GM12878 (cell line): ENCODE measurements around the gene HSPBAP1. TPM values are rescaled to one million over a fixed set of nuclear protein-coding genes. Genes with fewer than 3 reads are reported as not detected.
"Not testable (repeated sequence)": the region's sequence is repeated elsewhere in the genome, so short reads cannot be mapped to it uniquely, and the experiment has no call there.

Experiments
- ATAC-seq: fragments of 200-7000 bp; cut with Tn5 transposase; 3 replicates; pipeline ENCODE4 v1.9.1; 2020; ENCODE audit warnings: mild to moderate bottlenecking, moderate library complexity
- BruUV-seq: library from RNA; stranded (reverse); fragments of 400-500 nt; replicated peaks from 2 replicates; lab custom pipeline; 2021; lab: Mats Ljungman, UMichigan
- CTCF ChIA-PET: fragments of 300-600 bp; sonication (Branson Sonifier 250); formaldehyde crosslinking; extraction: SDS; loops from one replicate; lab custom pipeline; 2021; ENCODE audit warnings: inconsistent platforms; lab: Yijun Ruan, JAX
- POLR2A ChIA-PET: fragments of 350-600 bp; formaldehyde crosslinking; extraction: SDS; loops from one replicate; lab custom pipeline; 2021; ENCODE audit warnings: inconsistent platforms; lab: Charles Lee
- RAD21 ChIA-PET: fragments of 300-600 bp; sonication (Branson Sonifier 250); formaldehyde crosslinking; loops from one replicate; lab custom pipeline; 2023; ENCODE audit warnings: antibody characterized with exemption; ENCODE audit not compliant: unreplicated experiment; lab: Charles Lee
- SMC1A ChIA-PET: fragments of 300-600 bp; sonication (Branson Sonifier 250); formaldehyde crosslinking; loops from one replicate; lab custom pipeline; 2023; ENCODE audit not compliant: unreplicated experiment, uncharacterized antibody; lab: Charles Lee
- DNase-seq: peaks from one replicate; pipeline ENCODE4 v3.0.0-alpha.2; 2011; ENCODE audit warnings: low read depth, low spot score
- FAIRE-seq: peaks from 3 replicates; lab custom pipeline; 2011; peaks lifted over from hg19 to GRCh38; lab: Jason Lieb, UNC
- H2AFZ ChIP-seq: 2 replicates; pipeline ENCODE4 v1.6.0; 2011; ENCODE audit warnings: low read depth, low read length, control low read depth; ENCODE audit not compliant: control insufficient read depth
- H3K27ac ChIP-seq: 2 replicates; pipeline ENCODE4 v1.5.1; 2011; ENCODE audit warnings: control low read depth; ENCODE audit not compliant: control insufficient read depth, insufficient read depth
- H3K27me3 ChIP-seq, 2 experiments: replicated peaks in 1 of 2; 2 replicates each; pipeline versions ENCODE4 v1.6.0 to v1.6.1; 2011; ENCODE audit warnings: low read length in 1 of 2; ENCODE audit not compliant: control insufficient read depth in 2 of 2, insufficient read depth in 2 of 2
- H3K36me3 ChIP-seq, 2 experiments: 2 replicates each; pipeline ENCODE4 v1.5.1; 2011; ENCODE audit warnings: low read length in 1 of 2; ENCODE audit not compliant: control insufficient read depth in 2 of 2, insufficient read depth in 2 of 2
- H3K4me1 ChIP-seq: 2 replicates; pipeline ENCODE4 v1.6.1; 2011; ENCODE audit warnings: mild to moderate bottlenecking, low read length, moderate library complexity, mixed read lengths; ENCODE audit not compliant: control insufficient read depth, insufficient read depth
- H3K4me2 ChIP-seq: 2 replicates; pipeline ENCODE4 v1.6.0; 2011; ENCODE audit warnings: control low read depth; ENCODE audit not compliant: control insufficient read depth, insufficient read depth
- H3K4me3 ChIP-seq: fragments of 200-600 bp; sonication (generic); 2 replicates; pipeline ENCODE4 v1.5.1; 2016
- H3K79me2 ChIP-seq: 2 replicates; pipeline ENCODE4 v1.6.0; 2011; ENCODE audit warnings: low read length; ENCODE audit not compliant: control insufficient read depth, insufficient read depth
- H3K9ac ChIP-seq: 2 replicates; pipeline ENCODE4 v1.8.0; 2011; ENCODE audit warnings: low read length, control low read depth, mixed read lengths; ENCODE audit not compliant: control insufficient read depth, insufficient read depth
- H3K9me3 ChIP-seq: replicated peaks from 3 replicates; pipeline ENCODE4 v1.5.1; 2011; ENCODE audit warnings: mild to moderate bottlenecking, low read length; ENCODE audit not compliant: control insufficient read depth, insufficient read depth
- H4K20me1 ChIP-seq: 2 replicates; pipeline ENCODE4 v1.6.0; 2011; ENCODE audit not compliant: control insufficient read depth, insufficient read depth
- MTA2 ChIP-seq: fragments of 450-650 bp; IDR thresholded peaks from 2 replicates; pipeline ENCODE4 v1.6.1; 2016; ENCODE audit warnings: low read depth, mild to moderate bottlenecking, moderate library complexity
- MYB ChIP-seq: fragments of 150-350 bp; IDR thresholded peaks from 2 replicates; pipeline ENCODE4 v1.6.1; 2014; ENCODE audit warnings: mild to moderate bottlenecking, low read depth, low read length, borderline replicate concordance
- NBN ChIP-seq: fragments of 450-650 bp; IDR thresholded peaks from 2 replicates; pipeline ENCODE4 v1.6.1; 2016
- RAD21 ChIP-seq: IDR thresholded peaks from 2 replicates; pipeline ENCODE4 v1.6.1; 2011; ENCODE audit warnings: mild to moderate bottlenecking, low read depth, low read length, moderate library complexity; ENCODE audit not compliant: insufficient read depth
- SMAD1 ChIP-seq: fragments of 450-650 bp; IDR thresholded peaks from 2 replicates; pipeline ENCODE4 v1.6.1; 2018; ENCODE audit warnings: mild to moderate bottlenecking, low read depth; ENCODE audit not compliant: partially characterized antibody
- SMARCA5 ChIP-seq: fragments of 450-650 bp; IDR thresholded peaks from 2 replicates; pipeline ENCODE4 v1.6.1; 2017; ENCODE audit warnings: mild to moderate bottlenecking
- SPI1 ChIP-seq: IDR thresholded peaks from 2 replicates; pipeline ENCODE4 v1.6.1; 2011; ENCODE audit warnings: low read depth, mild to moderate bottlenecking, low read length, moderate library complexity, borderline replicate concordance; ENCODE audit not compliant: insufficient read depth
- STAT1 ChIP-seq: fragments of 450-650 bp; conservative IDR thresholded peaks from 2 replicates; pipeline ENCODE4 v1.6.1; 2014; ENCODE audit warnings: antibody characterized with exemption, mild to moderate bottlenecking
- WRNIP1 ChIP-seq: IDR thresholded peaks from 2 replicates; pipeline ENCODE4 v1.6.1; 2011; ENCODE audit warnings: low read depth, low read length, improper control_type of control experiment, borderline replicate concordance
- ZBED1 ChIP-seq: IDR thresholded peaks from 2 replicates; pipeline ENCODE4 v1.6.1; 2016; ENCODE audit warnings: borderline replicate concordance
- ZNF207 ChIP-seq: fragments of 450-650 bp; IDR thresholded peaks from 2 replicates; pipeline ENCODE4 v1.6.1; 2014; ENCODE audit warnings: antibody characterized with exemption, mild to moderate bottlenecking, borderline replicate concordance
- WGBS: methylation state at CpG from one replicate; pipeline ENCODE4 v1.1.6; 2016; ENCODE audit warnings: low lambda C conversion rate; ENCODE audit not compliant: insufficient replicate concordance, insufficient coverage; ENCODE audit errors: missing lambda C conversion rate; 5-methylcytosine and 5-hydroxymethylcytosine counted together
- in situ Hi-C: fragments of 300-500 bp; cut with MboI; formaldehyde crosslinking; loops from 9 replicates; pipeline ENCODE4 v1.14.3; 2018; ENCODE audit warnings: mixed read lengths
- intact Hi-C: fragments of 100-400 bp; cut with micrococcal nuclease; formaldehyde crosslinking; loops from one replicate; pipeline ENCODE4 v1.14.2; 2022; ENCODE audit not compliant: unreplicated experiment
- polyA plus RNA-seq, 11 experiments: library from polyadenylated mRNA; depleted of rRNA in 4 of 11; unstranded in 6 of 11; stranded (reverse) in 5 of 11; fragments of >200 nt; fragmentation: Nextera tagmentation in 4 of 11; fragmentation: Illumina TruSeq in 1 of 11; extraction: Ambion mirVana in 4 of 11; extraction: Trizol in 1 of 11; gene quantifications; 1 replicate in 1 of 11; 2 replicates in 10 of 11; pipeline versions ENCODE4 v1.2.1 to v1.2.3, GENCODE V29; 2011 to 2016; ENCODE audit warnings: inconsistent platforms in 2 of 11, missing spikeins in 2 of 11, low read depth in 1 of 11
- total RNA-seq, 4 experiments: library from RNA; depleted of rRNA in 3 of 4; stranded (reverse); fragments of >200 nt in 3 of 4; fragmentation: Illumina TruSeq in 1 of 4; extraction: Trizol in 1 of 4; gene quantifications; 2 replicates each; pipeline versions ENCODE4 v1.2.1 to v1.2.3, GENCODE V29; 2013 to 2021
- TF ChIP-seq, protein P1 (sequence below): fragments of 450-650 bp; IDR thresholded peaks from 2 replicates; pipeline ENCODE4 v1.6.1; 2018; ENCODE audit warnings: mild to moderate bottlenecking, low read depth, moderate library complexity; ENCODE audit not compliant: partially characterized antibody
- TF ChIP-seq, protein P2 (sequence below): fragments of 450-650 bp; IDR thresholded peaks from 2 replicates; pipeline ENCODE4 v1.6.1; 2016; ENCODE audit warnings: mild to moderate bottlenecking

Gene HSPBAP1
- total and polyA plus RNA-seq, 10 of the 15 experiments (the other 5 are each of a cell fraction or from before 2014, with no cell fraction given), result 3.2 to 10.3 (median 7.9) TPM

DNA sequence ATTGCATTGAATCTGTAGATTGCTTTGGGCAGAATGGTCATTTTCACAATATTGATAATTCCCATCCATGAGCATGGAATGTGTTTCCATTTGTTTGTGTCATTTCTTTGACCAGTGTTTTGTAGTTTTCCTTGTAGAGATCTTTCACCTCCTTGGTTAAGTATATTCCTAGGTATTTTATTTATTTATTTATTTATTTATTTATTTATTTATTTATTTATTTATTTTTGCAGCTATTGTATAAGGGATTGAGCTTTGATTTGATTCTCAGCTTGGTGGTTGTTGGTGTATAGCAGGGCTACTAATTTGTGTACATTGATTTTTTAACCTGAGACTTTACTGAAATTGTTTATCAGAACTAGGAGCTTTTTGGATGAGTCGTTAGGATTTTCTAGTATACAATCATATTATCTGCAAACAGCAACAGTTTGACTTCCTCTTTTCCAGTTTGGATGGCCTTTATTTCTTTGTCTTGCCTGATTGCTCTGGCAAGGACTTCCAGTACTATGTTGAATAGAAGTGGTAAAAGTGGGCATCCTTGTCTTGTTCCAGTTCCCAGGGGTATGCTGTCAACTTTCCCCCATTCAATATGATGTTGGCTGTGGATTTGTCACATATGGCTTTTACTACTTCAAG, 82.9 kb downstream of the HSPBAP1 start:
- POLR2A ChIA-PET, result interaction anchor here (0.5 to 0.7 kb wide), 2 partner anchors 24 to 455 kb away, joined by 3 to 5 read pairs; no protein-coding TSS in a partner anchor
- H3K9me3 ChIP-seq, in situ Hi-C loops, RAD21 ChIA-PET, H3K4me2 ChIP-seq, H3K4me3 ChIP-seq, H2AFZ ChIP-seq, H3K27ac ChIP-seq, DNase-seq, H3K4me1 ChIP-seq, intact Hi-C loops, H3K79me2 ChIP-seq, H3K27me3 ChIP-seq, FAIRE-seq, ATAC-seq, H4K20me1 ChIP-seq, H3K9ac ChIP-seq: not testable (repeated sequence)
- SMC1A ChIA-PET, result interaction anchor here (0.8 to 1.3 kb wide), 6 partner anchors 9 to 93 kb away, joined by 3 to 4 read pairs (median 3); no protein-coding TSS in a partner anchor
- CTCF ChIA-PET, result interaction anchor here (1.1 to 1.2 kb wide), 3 partner anchors 10 to 44 kb away, joined by 3 to 8 read pairs (median 4); no protein-coding TSS in a partner anchor
- WGBS, result 100% methylated on average over 1 of the region's 1 CpG
- BruUV-seq, result TSS peak; percentile 23
- H3K36me3 ChIP-seq, result peaks cover 8 to 22% of the 10 kb centered on the region in 2 experiments
- peak; percentile 34; the same call in 1 of the 2 replicates for TF ChIP-seq SPI1

DNA sequence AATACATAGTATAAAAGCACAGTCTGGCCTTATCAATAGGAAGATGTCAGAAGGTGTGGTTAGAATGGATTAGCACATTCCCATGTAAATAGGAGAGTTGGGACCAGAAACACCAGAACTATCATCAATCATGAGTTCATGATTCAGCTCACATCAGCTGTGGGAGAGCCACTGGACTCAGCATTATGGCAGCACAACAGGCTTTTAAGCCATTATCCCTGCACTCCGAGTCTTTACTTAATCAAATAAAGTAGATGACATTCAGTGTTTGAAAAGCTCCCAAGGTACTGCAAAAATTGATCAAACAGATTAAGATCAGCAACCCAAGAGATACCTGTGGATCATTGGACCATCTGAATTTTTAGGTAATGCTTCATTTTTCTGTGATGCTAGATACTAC, 88.3 kb downstream of the HSPBAP1 start:
- ChIA-PET POLR2A (no interaction called here), SMC1A (interaction anchor here (1.8 kb wide), 1 partner anchor 146 kb away, joined by 4 read pairs; no protein-coding TSS in a partner anchor), RAD21 (no interaction called here), CTCF (interaction anchor here (1.2 to 1.7 kb wide), 3 partner anchors 8 to 144 kb away, joined by 3 to 5 read pairs (median 4); no protein-coding TSS in a partner anchor)
- H3K27ac ChIP-seq, result no peak overlapping the region
- DNase-seq (no peak), FAIRE-seq (no peak), ATAC-seq (no peak)
- H3K36me3 ChIP-seq, result peaks cover 8 to 18% of the 10 kb centered on the region in 2 experiments
- no peaks in the 10 kb centered on the region for H4K20me1 ChIP-seq
- no peak overlapping the region for H3K4me2 ChIP-seq
- no peaks in the 10 kb centered on the region for H3K4me1 ChIP-seq
- BruUV-seq, result no TSS peak
- no peaks in the 10 kb centered on the region; the same call in 1 of the 2 replicates for H3K79me2 ChIP-seq
- no peaks in the 10 kb centered on the region for H3K9me3 ChIP-seq
- WGBS, result 100% methylated on average over 1 of the region's 1 CpG
- intact Hi-C loops (no loop called here), in situ Hi-C loops (no loop called here)
- H2AFZ ChIP-seq, result no peak overlapping the region
- no peaks in the 10 kb centered on the region for H3K27me3 ChIP-seq
- H3K4me3 ChIP-seq, result no peak overlapping the region
- no peak overlapping the region for H3K9ac ChIP-seq
- TF ChIP-seq NBN (no peak), STAT1 (no peak), ZBED1 (no peak), SMARCA5 (no peak), MYB (no peak), RAD21 (no peak), MTA2 (no peak), WRNIP1 (no peak), ZNF207 (no peak), SMAD1 (no peak)
- TF ChIP-seq, protein P1, sequence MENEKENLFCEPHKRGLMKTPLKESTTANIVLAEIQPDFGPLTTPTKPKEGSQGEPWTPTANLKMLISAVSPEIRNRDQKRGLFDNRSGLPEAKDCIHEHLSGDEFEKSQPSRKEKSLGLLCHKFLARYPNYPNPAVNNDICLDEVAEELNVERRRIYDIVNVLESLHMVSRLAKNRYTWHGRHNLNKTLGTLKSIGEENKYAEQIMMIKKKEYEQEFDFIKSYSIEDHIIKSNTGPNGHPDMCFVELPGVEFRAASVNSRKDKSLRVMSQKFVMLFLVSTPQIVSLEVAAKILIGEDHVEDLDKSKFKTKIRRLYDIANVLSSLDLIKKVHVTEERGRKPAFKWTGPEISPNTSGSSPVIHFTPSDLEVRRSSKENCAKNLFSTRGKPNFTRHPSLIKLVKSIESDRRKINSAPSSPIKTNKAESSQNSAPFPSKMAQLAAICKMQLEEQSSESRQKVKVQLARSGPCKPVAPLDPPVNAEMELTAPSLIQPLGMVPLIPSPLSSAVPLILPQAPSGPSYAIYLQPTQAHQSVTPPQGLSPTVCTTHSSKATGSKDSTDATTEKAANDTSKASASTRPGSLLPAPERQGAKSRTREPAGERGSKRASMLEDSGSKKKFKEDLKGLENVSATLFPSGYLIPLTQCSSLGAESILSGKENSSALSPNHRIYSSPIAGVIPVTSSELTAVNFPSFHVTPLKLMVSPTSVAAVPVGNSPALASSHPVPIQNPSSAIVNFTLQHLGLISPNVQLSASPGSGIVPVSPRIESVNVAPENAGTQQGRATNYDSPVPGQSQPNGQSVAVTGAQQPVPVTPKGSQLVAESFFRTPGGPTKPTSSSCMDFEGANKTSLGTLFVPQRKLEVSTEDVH, result no peak
- TF ChIP-seq, protein P2, sequence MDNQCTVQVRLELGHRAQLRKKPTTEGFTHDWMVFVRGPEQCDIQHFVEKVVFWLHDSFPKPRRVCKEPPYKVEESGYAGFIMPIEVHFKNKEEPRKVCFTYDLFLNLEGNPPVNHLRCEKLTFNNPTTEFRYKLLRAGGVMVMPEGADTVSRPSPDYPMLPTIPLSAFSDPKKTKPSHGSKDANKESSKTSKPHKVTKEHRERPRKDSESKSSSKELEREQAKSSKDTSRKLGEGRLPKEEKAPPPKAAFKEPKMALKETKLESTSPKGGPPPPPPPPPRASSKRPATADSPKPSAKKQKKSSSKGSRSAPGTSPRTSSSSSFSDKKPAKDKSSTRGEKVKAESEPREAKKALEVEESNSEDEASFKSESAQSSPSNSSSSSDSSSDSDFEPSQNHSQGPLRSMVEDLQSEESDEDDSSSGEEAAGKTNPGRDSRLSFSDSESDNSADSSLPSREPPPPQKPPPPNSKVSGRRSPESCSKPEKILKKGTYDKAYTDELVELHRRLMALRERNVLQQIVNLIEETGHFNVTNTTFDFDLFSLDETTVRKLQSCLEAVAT, result no peak
